ENCODE data around the gene MEG3.

MEG3 gene

GRCh38 chr14:100851586-100851916 is 25.6 kb downstream of the MEG3 start:
- H3K36me3 ChIP-seq (ENCODE audit: insufficient read depth, low read length): no peaks in the 10 kb centered on the region
- H3K27me3 ChIP-seq (ENCODE audit: insufficient read depth, low read length, poor library complexity, severe bottlenecking): no peaks in the 10 kb centered on the region
- no peak overlapping the region for H3K4me3 ChIP-seq (ENCODE audit: low read length, poor library complexity, severe bottlenecking)
- TF ChIP-seq EZH2phosphoT487 (IDR thresholded peaks at IDR 0.05; ENCODE audit: borderline replicate concordance) (no peak), CTCF (conservative IDR thresholded peaks at IDR 0.05; ENCODE audit: low read length) (no peak)
- H3K4me2 ChIP-seq (ENCODE audit: low read depth, low read length, poor library complexity, severe bottlenecking): no peak overlapping the region
- H3K9me3 ChIP-seq (ENCODE audit: insufficient read depth, low read depth, low read length): no peaks in the 10 kb centered on the region
- no peaks in the 10 kb centered on the region for H3K9me2 ChIP-seq (replicated peaks; ENCODE audit: low read depth, low read length)
- H3K4me1 ChIP-seq (ENCODE audit: insufficient read depth, low read length, poor library complexity, severe bottlenecking): no peaks in the 10 kb centered on the region
- H2AFZ ChIP-seq (ENCODE audit: low read length): no peak overlapping the region
- H3F3A ChIP-seq (ENCODE audit: low read depth): no peaks in the 10 kb centered on the region
- H3K9ac ChIP-seq (ENCODE audit: low read depth, low read length, poor library complexity, severe bottlenecking): no peak overlapping the region
- H4K20me1 ChIP-seq (ENCODE audit: insufficient read depth, low read length, poor library complexity, severe bottlenecking): no peaks in the 10 kb centered on the region
- no peaks in the 10 kb centered on the region for H3K79me2 ChIP-seq (ENCODE audit: insufficient read depth, low read length)

- H3K9ac ChIP-seq (ENCODE audit: low read depth, low read length, poor library complexity, severe bottlenecking): no peak overlapping the region
- H3K27me3 ChIP-seq (ENCODE audit: insufficient read depth, low read length, poor library complexity, severe bottlenecking): no peaks in the 10 kb centered on the region
- TF ChIP-seq EZH2phosphoT487 (IDR thresholded peaks at IDR 0.05; ENCODE audit: borderline replicate concordance): no peak
- TF ChIP-seq CTCF (conservative IDR thresholded peaks at IDR 0.05; ENCODE audit: low read length): no peak
- H3K4me2 ChIP-seq (ENCODE audit: low read depth, low read length, poor library complexity, severe bottlenecking): no peak overlapping the region
- no peaks in the 10 kb centered on the region for H3K4me1 ChIP-seq (ENCODE audit: insufficient read depth, low read length, poor library complexity, severe bottlenecking)
- H3F3A ChIP-seq (ENCODE audit: low read depth): no peaks in the 10 kb centered on the region
- no peaks in the 10 kb centered on the region for H4K20me1 ChIP-seq (ENCODE audit: insufficient read depth, low read length, poor library complexity, severe bottlenecking)
- H3K4me3 ChIP-seq (ENCODE audit: low read length, poor library complexity, severe bottlenecking): no peak overlapping the region
- no peak overlapping the region for H2AFZ ChIP-seq (ENCODE audit: low read length)
- H3K79me2 ChIP-seq (ENCODE audit: insufficient read depth, low read length): no peaks in the 10 kb centered on the region
- no peaks in the 10 kb centered on the region for H3K9me2 ChIP-seq (replicated peaks; ENCODE audit: low read depth, low read length)
- no peaks in the 10 kb centered on the region for H3K36me3 ChIP-seq (ENCODE audit: insufficient read depth, low read length)
- H3K9me3 ChIP-seq (ENCODE audit: insufficient read depth, low read depth, low read length): no peaks in the 10 kb centered on the region
Measured at GRCh38 chr14:100851946-100852620, 26.2 kb downstream of the MEG3 start.

GRCh38 chr14:100854435-100854834 is 28.5 kb downstream of the MEG3 start:
- Histone ChIP-seq H3K4me2 (ENCODE audit: low read depth, low read length, poor library complexity, severe bottlenecking) (no peak overlapping the region), H3K36me3 (ENCODE audit: insufficient read depth, low read length) (no peaks in the 10 kb centered on the region), H3F3A (ENCODE audit: low read depth) (no peaks in the 10 kb centered on the region), H4K20me1 (ENCODE audit: insufficient read depth, low read length, poor library complexity, severe bottlenecking) (no peaks in the 10 kb centered on the region), H3K4me1 (ENCODE audit: insufficient read depth, low read length, poor library complexity, severe bottlenecking) (no peaks in the 10 kb centered on the region), H3K9me2 (replicated peaks; ENCODE audit: low read depth, low read length) (no peaks in the 10 kb centered on the region), H3K27me3 (ENCODE audit: insufficient read depth, low read length, poor library complexity, severe bottlenecking) (no peaks in the 10 kb centered on the region), H3K9ac (ENCODE audit: low read depth, low read length, poor library complexity, severe bottlenecking) (no peak overlapping the region), H3K4me3 (ENCODE audit: low read length, poor library complexity, severe bottlenecking) (no peak overlapping the region), H3K79me2 (ENCODE audit: insufficient read depth, low read length) (no peaks in the 10 kb centered on the region), H3K9me3 (ENCODE audit: insufficient read depth, low read depth, low read length) (no peaks in the 10 kb centered on the region), H2AFZ (ENCODE audit: low read length) (no peak overlapping the region)
- TF ChIP-seq EZH2phosphoT487 (IDR thresholded peaks at IDR 0.05; ENCODE audit: borderline replicate concordance): no peak
- no peak for TF ChIP-seq CTCF (conservative IDR thresholded peaks at IDR 0.05; ENCODE audit: low read length)

Measured in Loucy (cell line).